T-helper 9 cell (primary cell): ENCODE measurements around the gene BRPF3.

Experiments used
- DNase-seq: peaks from one replicate; pipeline ENCODE4 v3.0.0-alpha.2; 2020

Gene BRPF3

GRCh38 chr6:36269834-36270705, 73.5 kb downstream of the BRPF3 start, which contains the start of gene PNPLA1:
TSS of gene PNPLA1 (plus strand) at chr6:36270060. CDS start at chr6:36270460, 400 bp downstream.
- no peak for DNase-seq

GRCh38 chr6:36272234-36272633, 75.7 kb downstream of the BRPF3 start:
- DNase-seq: no peak

GRCh38 chr6:36273067-36273466, 76.5 kb downstream of the BRPF3 start:
- DNase-seq: no peak

GRCh38 chr6:36273802-36274514, 77.4 kb downstream of the BRPF3 start:
- no peak for DNase-seq

- no peak for DNase-seq
Observed at GRCh38 chr6:36276581-36277536, 80.3 kb downstream of the BRPF3 start.

GRCh38 chr6:36277946-36278470, 81.5 kb downstream of the BRPF3 start:
- DNase-seq: no peak

GRCh38 chr6:36280467-36280866, 83.9 kb downstream of the BRPF3 start:
- DNase-seq: no peak

- no peak for DNase-seq
Observed at GRCh38 chr6:36280983-36281382, 84.4 kb downstream of the BRPF3 start.
